KMS-11 (cell line): ENCODE results near the gene TUBGCP2.
A peak's percentile ranks its signal among the peaks of the same experiment; 100 is the strongest.

Experiments
- H2AFZ ChIP-seq: fragments of 200-600 bp; sonication (generic); 2 replicates; pipeline ENCODE4 v1.6.1; 2016; ENCODE audit warnings: antibody characterized with exemption, mixed run types, low read depth
- H3K27ac ChIP-seq: fragments of 200-600 bp; sonication (generic); 2 replicates; pipeline ENCODE4 v1.6.1; 2016; ENCODE audit warnings: mild to moderate bottlenecking, mixed run types
- H3K27me3 ChIP-seq: fragments of 200-600 bp; sonication (generic); 2 replicates; pipeline ENCODE4 v1.6.1; 2017; ENCODE audit warnings: mild to moderate bottlenecking, low read depth, mixed run types, moderate library complexity; ENCODE audit not compliant: insufficient read depth
- H3K36me3 ChIP-seq: fragments of 200-600 bp; sonication (generic); 2 replicates; pipeline ENCODE4 v1.6.1; 2017; ENCODE audit warnings: mild to moderate bottlenecking, mixed run types; ENCODE audit not compliant: insufficient read depth
- H3K4me1 ChIP-seq: fragments of 200-600 bp; sonication (generic); 2 replicates; pipeline ENCODE4 v1.6.1; 2016; ENCODE audit warnings: mild to moderate bottlenecking, low read depth, mixed run types; ENCODE audit not compliant: poor library complexity, severe bottlenecking
- H3K4me2 ChIP-seq: fragments of 200-600 bp; sonication (generic); 2 replicates; pipeline ENCODE4 v1.7.0; 2016; ENCODE audit warnings: mild to moderate bottlenecking, mixed run types
- H3K4me3 ChIP-seq: fragments of 200-600 bp; sonication (generic); IDR thresholded peaks from 2 replicates; pipeline ENCODE4 v1.6.1; 2017; ENCODE audit warnings: low read depth, low read length, mixed read lengths; ENCODE audit not compliant: insufficient read depth
- H3K79me2 ChIP-seq: fragments of 200-600 bp; sonication (generic); 2 replicates; pipeline ENCODE4 v1.6.1; 2016; ENCODE audit warnings: low read depth, mixed run types; ENCODE audit not compliant: insufficient read depth
- H3K9ac ChIP-seq: fragments of 200-600 bp; sonication (generic); 2 replicates; pipeline ENCODE4 v1.6.1; 2016; ENCODE audit warnings: mild to moderate bottlenecking, mixed run types
- H4K20me1 ChIP-seq: fragments of 200-600 bp; sonication (generic); 2 replicates; pipeline ENCODE4 v1.6.1; 2016; ENCODE audit warnings: mild to moderate bottlenecking, mixed run types; ENCODE audit not compliant: insufficient read depth
- CTCF ChIP-seq: fragments of 200-600 bp; sonication (generic); conservative IDR thresholded peaks from 2 replicates; pipeline ENCODE4 v1.6.1; 2017; ENCODE audit warnings: low read depth, mild to moderate bottlenecking, antibody characterized with exemption, low read length, moderate library complexity, mixed read lengths

The TUBGCP2 gene

GRCh38 chr10:133262696-133263095 lies 46.0 kb downstream of the TUBGCP2 start:
- Histone ChIP-seq H3K9ac (no peak overlapping the region), H3K4me3 (no peak overlapping the region), H3K4me1 (peaks cover 36% of the 10 kb centered on the region), H3K79me2 (no peaks in the 10 kb centered on the region), H4K20me1 (no peaks in the 10 kb centered on the region), H3K4me2 (no peak overlapping the region; the same call in 1 of the 2 replicates), H3K27me3 (no peaks in the 10 kb centered on the region), H3K36me3 (no peaks in the 10 kb centered on the region), H3K27ac (no peak overlapping the region), H2AFZ (no peak overlapping the region)
- TF ChIP-seq CTCF, result no peak

- Histone ChIP-seq H3K4me1 (peaks cover 36% of the 10 kb centered on the region), H3K4me3 (no peak overlapping the region), H3K36me3 (no peaks in the 10 kb centered on the region), H3K9ac (peak overlapping the region; percentile 64), H2AFZ (0 out of 2 replicates have a peak overlapping the region, but pooled peaks have one; percentile 36), H3K79me2 (no peaks in the 10 kb centered on the region), H4K20me1 (no peaks in the 10 kb centered on the region), H3K4me2 (peak overlapping the region; percentile 54; the same call in 1 of the 2 replicates), H3K27me3 (no peaks in the 10 kb centered on the region; the same call in 1 of the 2 replicates), H3K27ac (no peak overlapping the region)
- TF ChIP-seq CTCF, result no peak
Measured at GRCh38 chr10:133261726-133262325, 46.8 kb downstream of the TUBGCP2 start.

GRCh38 chr10:133260895-133261725 lies 47.6 kb downstream of the TUBGCP2 start:
- Histone ChIP-seq H3K4me1 (peaks cover 36% of the 10 kb centered on the region), H3K9ac (peak overlapping the region; percentile 64), H3K27ac (no peak overlapping the region), H3K4me2 (peak overlapping the region; percentile 54; the same call in 1 of the 2 replicates), H3K27me3 (no peaks in the 10 kb centered on the region; the same call in 1 of the 2 replicates), H3K36me3 (no peaks in the 10 kb centered on the region), H3K79me2 (no peaks in the 10 kb centered on the region), H2AFZ (peak overlapping the region; percentile 36; the same call in 1 of the 2 replicates), H4K20me1 (no peaks in the 10 kb centered on the region), H3K4me3 (no peak overlapping the region)
- no peak for TF ChIP-seq CTCF

GRCh38 chr10:133259602-133259989 lies 49.1 kb downstream of the TUBGCP2 start:
- H3K4me1 ChIP-seq, result peaks cover 36% of the 10 kb centered on the region
- no peak overlapping the region for H3K9ac ChIP-seq
- peak overlapping the region; percentile 22; the same call in 1 of the 2 replicates for H2AFZ ChIP-seq
- H3K4me2 ChIP-seq, result peak overlapping the region; percentile 25; the same call in 1 of the 2 replicates
- H3K79me2 ChIP-seq, result no peaks in the 10 kb centered on the region
- H3K27ac ChIP-seq, result no peak overlapping the region
- no peak overlapping the region for H3K4me3 ChIP-seq
- no peaks in the 10 kb centered on the region for H3K36me3 ChIP-seq
- no peak for TF ChIP-seq CTCF
- no peaks in the 10 kb centered on the region for H4K20me1 ChIP-seq
- no peaks in the 10 kb centered on the region; the same call in 1 of the 2 replicates for H3K27me3 ChIP-seq
